ENCODE data around the gene ACKR3. TPM values are rescaled to one million over a fixed set of nuclear protein-coding genes. Genes with fewer than 3 reads are reported as not detected.

Gene ACKR3
- total and polyA plus RNA-seq, 7 donors, result 1.6 to 39.1 (median 17.0) TPM

DNA sequence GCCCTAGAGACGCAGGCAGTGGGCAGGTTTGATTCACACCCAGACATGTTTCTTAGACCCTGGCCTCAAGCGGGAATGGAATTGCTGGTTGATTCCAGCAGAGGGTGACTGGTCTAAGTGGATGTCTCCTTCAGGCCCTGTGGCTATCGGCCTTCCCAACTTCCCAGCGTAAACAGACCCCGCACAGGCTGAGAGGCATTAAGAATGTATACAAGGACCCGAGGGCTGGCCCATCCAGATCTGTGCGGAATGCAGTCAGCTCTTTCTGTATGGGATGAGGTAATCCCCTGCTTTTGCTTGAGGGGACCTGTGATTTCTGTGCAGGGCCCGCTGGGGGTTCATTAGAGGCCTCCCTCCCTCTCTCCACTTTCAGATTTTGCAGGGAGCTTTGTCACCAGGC lies 6.5 kb downstream of the ACKR3 start:
- peak; percentile 61 for DNase-seq
- Histone ChIP-seq H3K27ac (peak overlapping the region; percentile 45 to 93 (median 53)), H3K4me1 (peaks cover 0 to 68% (median 22%) of the 10 kb centered on the region in 4 donors), H3K9me3 (no peaks in the 10 kb centered on the region), H3K36me3 (peaks cover 0 to 10% (median 6%) of the 10 kb centered on the region in 4 donors), H3K4me3 (no peak overlapping the region), H3K27me3 (no peaks in the 10 kb centered on the region)
- no peak for TF ChIP-seq EP300 (IDR thresholded peaks at IDR 0.05)
- TF ChIP-seq POLR2AphosphoS5 (IDR thresholded peaks at IDR 0.05), result no peak
- TF ChIP-seq POLR2A (IDR thresholded peaks at IDR 0.05), result no peak
- TF ChIP-seq, protein P1, sequence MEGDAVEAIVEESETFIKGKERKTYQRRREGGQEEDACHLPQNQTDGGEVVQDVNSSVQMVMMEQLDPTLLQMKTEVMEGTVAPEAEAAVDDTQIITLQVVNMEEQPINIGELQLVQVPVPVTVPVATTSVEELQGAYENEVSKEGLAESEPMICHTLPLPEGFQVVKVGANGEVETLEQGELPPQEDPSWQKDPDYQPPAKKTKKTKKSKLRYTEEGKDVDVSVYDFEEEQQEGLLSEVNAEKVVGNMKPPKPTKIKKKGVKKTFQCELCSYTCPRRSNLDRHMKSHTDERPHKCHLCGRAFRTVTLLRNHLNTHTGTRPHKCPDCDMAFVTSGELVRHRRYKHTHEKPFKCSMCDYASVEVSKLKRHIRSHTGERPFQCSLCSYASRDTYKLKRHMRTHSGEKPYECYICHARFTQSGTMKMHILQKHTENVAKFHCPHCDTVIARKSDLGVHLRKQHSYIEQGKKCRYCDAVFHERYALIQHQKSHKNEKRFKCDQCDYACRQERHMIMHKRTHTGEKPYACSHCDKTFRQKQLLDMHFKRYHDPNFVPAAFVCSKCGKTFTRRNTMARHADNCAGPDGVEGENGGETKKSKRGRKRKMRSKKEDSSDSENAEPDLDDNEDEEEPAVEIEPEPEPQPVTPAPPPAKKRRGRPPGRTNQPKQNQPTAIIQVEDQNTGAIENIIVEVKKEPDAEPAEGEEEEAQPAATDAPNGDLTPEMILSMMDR (IDR thresholded peaks at IDR 0.05), result no peak
- WGBS, 2 donors, result 80 to 81% methylated on average over 8 of the region's 8 CpGs
- intact Hi-C loops (cut with DNase I), result no loop called here

DNA sequence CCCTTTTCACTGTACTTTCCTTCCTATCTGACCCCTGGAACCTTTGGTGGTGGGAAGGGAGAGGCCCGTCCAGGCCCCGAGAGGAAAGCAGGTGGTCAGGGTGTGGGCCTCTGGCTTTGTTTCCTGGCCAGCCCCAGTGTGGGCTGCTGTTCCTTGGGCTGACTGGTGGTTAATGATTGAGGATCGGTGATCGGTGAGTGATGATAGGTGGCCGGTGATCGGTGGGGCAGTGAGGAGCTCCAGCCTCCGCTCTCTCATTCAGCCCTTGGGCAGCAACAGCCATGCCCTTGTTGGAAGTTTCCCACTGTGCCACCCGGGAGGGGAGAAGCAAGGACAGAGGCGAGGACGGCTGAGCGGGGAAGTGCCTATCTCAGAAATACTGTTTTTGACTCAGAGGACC lies 7.3 kb downstream of the ACKR3 start:
- no peak overlapping the region for H3K4me3 ChIP-seq
- H3K27ac ChIP-seq, result peak overlapping the region; percentile 45 to 93 (median 53)
- DNase-seq, result peak; percentile 44
- no peak for TF ChIP-seq POLR2A (IDR thresholded peaks at IDR 0.05)
- TF ChIP-seq POLR2AphosphoS5 (IDR thresholded peaks at IDR 0.05), result no peak
- TF ChIP-seq, protein P1 (IDR thresholded peaks at IDR 0.05), result no peak
- TF ChIP-seq EP300 (IDR thresholded peaks at IDR 0.05), result no peak
- peaks cover 0 to 18% (median 11%) of the 10 kb centered on the region in 4 donors for H3K36me3 ChIP-seq
- no peaks in the 10 kb centered on the region for H3K9me3 ChIP-seq
- 84 to 90% methylated on average over 11 of the region's 11 CpGs for WGBS, 2 donors
- peaks cover 0 to 64% (median 19%) of the 10 kb centered on the region in 4 donors for H3K4me1 ChIP-seq
- H3K27me3 ChIP-seq, result no peaks in the 10 kb centered on the region
- intact Hi-C loops (cut with DNase I), result no loop called here

DNA sequence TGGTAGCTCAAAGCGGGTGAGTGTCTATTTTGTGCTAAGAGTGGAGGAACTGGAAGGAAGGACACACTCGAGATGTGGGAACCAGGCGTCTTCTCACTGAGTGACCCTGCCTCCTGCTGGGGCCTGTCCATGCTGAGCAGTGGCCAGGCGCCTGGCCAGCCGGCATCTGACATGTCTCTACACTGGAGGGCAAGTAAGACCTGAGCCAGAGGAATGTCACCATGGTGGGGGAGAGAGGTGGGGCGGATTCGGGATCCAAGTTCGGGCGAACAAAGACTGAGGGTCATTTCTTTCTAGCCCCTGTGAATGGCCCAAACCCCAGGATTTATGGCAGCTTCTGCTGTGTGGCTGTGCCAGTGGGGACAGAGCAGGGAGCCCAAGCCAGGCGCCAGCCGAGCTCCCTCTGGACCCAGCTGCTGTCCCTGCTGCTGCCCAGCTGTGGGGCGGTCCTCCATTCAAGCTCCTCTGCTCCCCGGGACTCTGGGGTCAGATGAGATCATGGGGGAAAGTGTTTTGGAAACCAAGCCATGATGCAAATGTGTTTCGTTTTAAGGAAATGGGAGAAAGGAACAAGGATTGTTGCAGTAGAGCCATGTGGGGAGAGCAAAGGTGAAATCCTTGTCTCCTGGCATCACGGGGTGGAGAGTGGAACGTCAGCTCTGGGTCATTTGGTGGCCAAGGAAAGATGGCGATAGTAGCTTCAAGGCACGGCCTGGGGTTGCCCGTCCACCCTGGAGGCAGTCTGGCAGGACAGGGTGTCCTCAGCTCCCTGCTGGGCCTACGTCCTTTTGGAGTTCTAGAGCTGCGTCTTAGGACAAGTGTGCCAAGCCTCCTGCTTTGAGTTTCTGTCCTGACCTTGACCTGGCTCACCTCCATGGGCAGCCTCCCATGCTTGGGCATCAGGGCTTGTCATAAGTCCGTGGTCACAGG lies 8.1 kb downstream of the ACKR3 start:
- peak overlapping the region; percentile 45 to 93 (median 53) for H3K27ac ChIP-seq
- 78 to 86% methylated on average over 22 of the region's 22 CpGs for WGBS, 2 donors
- TF ChIP-seq, protein P1 (IDR thresholded peaks at IDR 0.05), result no peak
- peak in 1 of 4 donors; percentile 3 for TF ChIP-seq EP300 (IDR thresholded peaks at IDR 0.05)
- peak in 1 of 4 donors; percentile 22 for TF ChIP-seq POLR2AphosphoS5 (IDR thresholded peaks at IDR 0.05)
- TF ChIP-seq POLR2A (IDR thresholded peaks at IDR 0.05), result no peak

DNA sequence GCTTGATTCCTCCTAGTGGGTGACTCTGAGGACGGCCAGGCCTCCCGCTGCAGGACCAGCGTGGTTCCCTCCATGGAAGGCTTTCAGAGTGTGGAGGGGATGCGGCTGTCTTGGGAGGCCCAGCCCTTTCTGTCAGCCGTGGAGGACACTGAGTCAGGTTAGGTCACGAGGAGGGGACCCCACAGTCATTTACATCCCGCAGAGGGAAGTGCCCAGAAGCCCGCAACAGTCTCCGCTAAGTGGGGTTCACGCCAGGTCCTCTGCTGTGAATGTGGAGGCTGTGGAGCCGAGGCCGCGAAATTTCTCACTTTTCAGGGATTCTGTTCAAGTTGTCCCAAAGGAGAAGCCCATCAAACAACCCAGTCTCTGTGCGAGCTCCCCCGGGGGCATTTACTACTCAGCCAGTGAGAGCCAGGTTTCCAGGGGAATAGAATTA lies 8.8 kb downstream of the ACKR3 start:
- no peak overlapping the region for H3K4me3 ChIP-seq
- no peaks in the 10 kb centered on the region for H3K9me3 ChIP-seq
- TF ChIP-seq POLR2AphosphoS5 (IDR thresholded peaks at IDR 0.05) (peak in 1 of 4 donors; percentile 4), POLR2A (IDR thresholded peaks at IDR 0.05) (no peak)
- intact Hi-C loops (cut with DNase I), result no loop called here
- 88 to 92% methylated on average over 15 of the region's 15 CpGs for WGBS, 2 donors
- peaks cover 0 to 27% (median 11%) of the 10 kb centered on the region in 4 donors for H3K36me3 ChIP-seq
- peaks cover 0 to 50% (median 19%) of the 10 kb centered on the region in 4 donors for H3K4me1 ChIP-seq
- DNase-seq, result peak; percentile 60
- no peaks in the 10 kb centered on the region for H3K27me3 ChIP-seq
- peak overlapping the region; percentile 45 to 93 (median 53) for H3K27ac ChIP-seq

More for the DNA sequence above, 8.1 kb downstream of the ACKR3 start:
- Histone ChIP-seq H3K9me3 (no peaks in the 10 kb centered on the region), H3K27me3 (no peaks in the 10 kb centered on the region), H3K4me1 (peaks cover 0 to 56% (median 19%) of the 10 kb centered on the region in 4 donors), H3K36me3 (peaks cover 0 to 25% (median 11%) of the 10 kb centered on the region in 4 donors), H3K4me3 (no peak overlapping the region)
- intact Hi-C loops (cut with DNase I), result no loop called here
- DNase-seq, result peak; percentile 65
